GM12873 (cell line): Measurements from ENCODE around the gene MEX3C.

Source experiments
- CTCF ChIP-seq: IDR thresholded peaks from 2 replicates; pipeline ENCODE4 v1.5.1; 2012; ENCODE audit warnings: low read depth, mild to moderate bottlenecking, moderate library complexity, low read length, control low read depth; ENCODE audit not compliant: insufficient read depth; ENCODE audit errors: missing control alignments

Gene MEX3C

DNA sequence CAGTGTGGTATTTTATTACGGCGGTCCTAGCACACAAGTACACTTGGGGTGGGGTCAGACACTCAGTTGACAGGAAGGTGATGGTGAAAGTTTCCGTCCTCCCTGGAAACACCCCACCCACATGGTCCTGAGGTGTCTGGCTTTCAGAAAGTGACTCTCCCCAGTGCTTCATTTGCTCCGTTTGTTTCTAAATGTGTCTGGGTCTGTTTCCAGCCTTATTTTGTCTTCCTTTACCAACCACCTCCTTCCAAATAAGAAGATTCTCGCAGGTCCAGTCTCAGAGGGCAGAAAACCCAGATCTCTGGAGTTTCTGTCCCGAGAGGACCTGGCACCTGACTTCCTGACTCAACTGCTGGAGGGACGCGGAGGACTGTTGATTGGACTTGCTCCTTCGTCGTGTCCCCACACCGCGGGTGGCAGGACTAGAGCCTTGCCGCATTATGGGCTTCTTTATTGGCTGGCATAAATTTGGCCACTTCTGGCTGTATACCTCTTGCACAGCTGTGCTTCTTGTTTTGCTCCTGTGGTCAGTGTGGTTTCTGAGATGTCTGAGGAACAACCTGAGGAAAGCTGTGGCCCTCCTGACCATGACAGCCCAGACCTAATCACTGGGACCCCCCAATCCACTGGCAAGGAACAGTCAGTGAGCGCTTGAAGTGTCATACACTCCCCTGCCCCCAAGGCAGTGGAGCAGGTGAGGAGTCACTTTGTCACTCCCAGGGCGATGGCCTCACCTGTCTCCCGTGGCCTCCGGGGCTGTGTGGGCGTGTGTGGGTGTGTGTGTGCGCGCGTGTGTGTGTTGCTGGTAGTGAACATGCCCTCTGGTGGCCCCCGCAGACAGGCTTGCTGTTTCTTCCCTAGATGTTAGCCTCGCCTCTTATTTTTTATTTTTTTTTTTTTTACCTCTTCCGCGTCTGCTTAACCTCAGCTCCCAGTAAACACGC lies 45.6 kb downstream of the MEX3C start:
- peak; percentile 53 for TF ChIP-seq CTCF

GRCh38 chr18:51151185-51151567 lies 46.3 kb downstream of the MEX3C start:
- TF ChIP-seq CTCF, result no peak

GRCh38 chr18:51150113-51150700 lies 47.3 kb downstream of the MEX3C start:
- TF ChIP-seq CTCF, result no peak

DNA sequence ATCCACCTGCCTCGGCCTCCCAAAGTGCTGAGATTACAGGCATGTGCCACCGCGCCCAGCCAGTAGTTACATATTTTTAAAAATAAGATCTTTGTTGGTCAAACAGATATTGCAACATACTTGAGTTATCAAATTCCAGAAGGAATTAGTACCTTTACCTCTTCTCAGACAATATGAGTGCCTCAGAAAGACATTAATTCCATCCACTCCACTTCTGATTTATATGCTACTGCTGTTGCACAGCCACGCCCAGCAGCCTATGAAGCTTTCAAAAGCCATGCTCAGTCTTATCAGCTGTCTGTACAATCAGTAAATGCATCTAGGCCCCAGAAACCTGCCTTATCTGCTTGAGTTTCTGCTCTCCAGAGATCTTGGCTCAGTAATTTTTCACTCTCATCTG lies 47.8 kb downstream of the MEX3C start:
- TF ChIP-seq CTCF, result no peak

GRCh38 chr18:51146909-51147308 lies 50.6 kb downstream of the MEX3C start:
- no peak for TF ChIP-seq CTCF

DNA sequence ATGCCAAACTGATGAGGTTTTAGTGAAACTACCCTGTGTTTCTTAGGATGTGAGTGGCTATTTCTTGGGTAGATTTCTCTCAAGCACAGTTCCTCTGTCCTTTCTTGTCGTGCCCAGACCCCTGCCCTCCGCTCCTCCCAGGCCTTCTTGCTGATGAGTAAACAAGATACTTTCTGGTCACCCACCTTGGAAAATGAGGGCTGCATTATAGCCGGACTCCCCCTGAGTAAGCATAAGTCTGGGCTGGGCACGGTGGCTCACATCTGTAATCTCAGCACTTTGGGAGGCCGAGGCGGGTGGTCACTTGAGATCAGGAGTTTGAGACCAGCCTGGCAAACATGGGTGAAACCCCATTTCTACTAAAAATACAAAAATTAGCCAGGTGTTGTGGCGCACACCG lies 58.5 kb downstream of the MEX3C start:
- TF ChIP-seq CTCF, result no peak

DNA sequence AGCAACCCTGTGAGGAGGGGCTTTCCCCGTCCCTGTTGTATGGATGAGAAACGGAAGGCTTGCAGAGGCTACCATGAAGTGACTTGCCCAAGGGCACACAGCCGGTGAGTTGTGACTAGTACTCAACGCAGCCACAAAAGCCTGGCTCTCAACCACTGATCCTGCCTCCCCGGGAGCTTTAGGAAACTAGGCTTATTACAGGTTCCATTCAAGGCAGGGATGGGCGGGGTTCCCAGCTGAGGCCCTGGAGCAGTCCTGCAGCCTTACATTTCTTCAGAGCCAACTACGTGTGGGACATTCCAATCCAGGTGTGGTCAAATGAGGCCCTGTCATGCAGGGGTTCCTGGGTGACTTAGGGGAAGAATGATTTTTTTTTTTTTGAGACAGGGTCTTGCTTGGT lies 59.6 kb downstream of the MEX3C start:
- TF ChIP-seq CTCF, result no peak
